Stimulated activated CD4-positive, alpha-beta T cell treated with anti-CD3 and anti-CD28 coated beads, TNF-alpha, amount 100 ng/mL, for 24 hours (primary cell): ENCODE measurements around the gene KDM4C.

Source experiments
- DNase-seq, 3 experiments: peaks; one replicate each; pipeline ENCODE4 v3.0.0-alpha.2; 2020; ENCODE audit warnings: low read depth in 3 of 3

Gene KDM4C

GRCh38 chr9:6869081-6869948 lies 111.5 kb downstream of the KDM4C start:
- DNase-seq, result no peak

- DNase-seq, result no peak
These were observed 112.4 kb downstream of the KDM4C start for GRCh38 chr9:6870149-6870548.

- DNase-seq, result no peak
These were observed 113.1 kb downstream of the KDM4C start for GRCh38 chr9:6870650-6871477.

- DNase-seq, result no peak
These were observed 116.1 kb downstream of the KDM4C start for GRCh38 chr9:6873857-6874256.

DNA sequence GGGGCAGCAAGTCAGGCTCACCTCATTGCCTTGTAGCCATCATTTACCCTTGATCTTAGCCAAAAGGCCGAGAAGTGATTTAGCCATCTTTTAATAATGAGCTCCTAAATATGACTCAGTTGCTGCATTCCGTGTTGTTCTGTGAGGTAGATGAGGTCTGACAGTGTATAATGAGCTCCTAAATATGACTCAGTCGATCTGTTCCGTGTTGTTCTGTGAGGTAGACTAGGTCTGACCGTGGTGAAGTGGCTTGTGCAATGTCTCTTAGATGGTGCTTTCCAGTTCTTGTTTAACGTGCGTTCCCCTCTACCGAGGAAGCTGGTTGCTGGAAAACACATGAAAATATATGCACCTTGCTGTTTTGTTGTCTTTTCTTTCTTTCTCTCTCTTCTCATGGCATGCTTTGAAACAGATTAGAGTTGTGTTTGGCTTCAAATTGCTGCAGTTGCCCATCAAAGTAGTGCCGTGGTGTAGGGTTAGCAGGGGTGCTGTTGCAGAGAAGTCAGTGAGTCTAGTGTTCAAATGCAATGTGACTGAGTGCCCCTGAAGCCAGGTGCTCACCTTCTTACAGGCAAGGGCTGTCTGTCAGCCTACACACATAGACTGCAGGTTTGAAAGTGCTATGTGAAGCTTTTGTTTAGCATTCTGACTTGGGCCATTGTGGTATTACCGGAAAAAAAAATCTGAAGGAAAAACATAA lies 118.6 kb downstream of the KDM4C start:
- DNase-seq, result no peak

DNA sequence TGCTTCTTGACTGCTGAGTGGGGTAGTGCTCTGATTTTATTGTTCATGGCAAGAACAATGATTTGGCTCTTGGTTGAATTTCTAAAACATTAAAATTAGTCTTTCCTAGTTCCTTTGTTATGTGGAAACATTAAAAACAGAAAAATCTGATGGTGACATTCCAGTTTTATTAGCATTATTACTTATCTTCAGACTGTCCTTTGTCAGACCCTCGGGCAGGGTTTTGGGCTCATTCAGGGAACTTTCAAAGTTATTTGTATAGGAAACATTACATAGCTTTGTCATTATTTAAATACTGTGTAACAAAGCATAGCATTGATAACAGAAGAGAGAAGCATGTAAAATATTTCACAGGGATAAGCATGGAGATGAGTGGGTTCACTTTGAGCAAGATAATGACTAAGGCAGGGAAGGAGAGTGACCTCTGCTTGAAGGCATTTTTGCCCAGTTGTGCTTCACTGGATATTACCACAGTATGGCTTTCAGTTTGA lies 119.9 kb downstream of the KDM4C start:
- DNase-seq, result no peak

- DNase-seq, result no peak
These were observed 122.9 kb downstream of the KDM4C start for GRCh38 chr9:6880626-6881025.

DNA sequence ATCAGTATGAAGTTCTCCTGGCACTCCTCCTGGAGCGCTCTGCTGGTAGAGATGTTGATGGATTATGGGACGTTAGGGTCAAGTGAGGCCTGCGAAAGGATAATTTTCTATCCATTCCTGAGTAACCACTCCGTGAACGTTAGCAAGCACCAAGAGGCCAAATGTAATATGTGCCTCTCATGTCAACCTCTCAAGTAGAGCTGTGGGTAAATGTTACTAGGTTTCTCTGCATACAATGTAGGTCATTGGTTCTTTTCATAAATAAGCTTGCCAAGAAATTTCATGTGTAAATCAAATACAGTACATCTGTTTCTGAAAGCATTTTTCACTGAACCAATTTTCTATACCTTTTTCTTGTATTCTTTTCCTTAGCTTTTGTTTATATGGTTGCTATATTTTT lies 126.3 kb downstream of the KDM4C start:
- no peak for DNase-seq

DNA sequence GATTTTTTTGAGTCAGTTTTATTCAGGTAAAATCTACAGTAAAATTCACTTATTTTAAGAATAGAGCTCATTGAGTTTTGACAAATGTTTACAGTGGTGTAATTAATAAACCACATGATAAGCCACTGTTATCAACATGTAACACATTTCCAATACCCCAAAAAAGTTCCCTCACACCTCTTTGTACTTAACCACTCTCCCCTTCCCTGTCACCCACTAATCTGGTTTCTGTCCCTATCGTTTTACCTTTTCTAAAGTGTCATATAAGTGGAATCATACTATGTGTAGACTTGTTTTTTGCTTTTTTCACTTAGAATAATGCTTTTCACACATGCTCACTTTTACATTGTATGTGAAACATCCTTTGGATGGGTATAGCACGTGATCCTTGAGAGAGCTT lies 127.2 kb downstream of the KDM4C start:
- no peak for DNase-seq

GRCh38 chr9:6887051-6887450 lies 129.3 kb downstream of the KDM4C start:
- DNase-seq, result no peak

DNA sequence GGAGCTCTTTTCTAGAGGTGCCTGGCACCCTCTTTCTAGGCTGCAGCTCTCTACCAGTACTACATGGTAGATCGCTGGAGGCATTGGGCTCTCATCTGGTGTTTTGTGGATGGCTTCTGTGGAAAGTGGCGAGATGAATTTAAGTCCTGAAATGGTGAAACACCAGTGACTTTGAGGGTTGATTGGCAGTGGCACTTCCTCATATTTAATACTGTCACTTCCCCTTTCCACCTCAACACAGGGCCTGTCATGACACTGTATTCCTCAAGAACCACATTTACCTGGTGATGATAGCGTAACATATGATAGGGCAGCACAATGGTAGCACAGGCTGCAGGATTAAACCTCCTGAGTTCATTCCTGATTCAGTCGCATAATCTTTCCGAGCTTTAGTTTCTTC lies 132.1 kb downstream of the KDM4C start:
- DNase-seq, result no peak

- no peak for DNase-seq
These were observed 135.8 kb downstream of the KDM4C start for GRCh38 chr9:6893350-6894131.

DNA sequence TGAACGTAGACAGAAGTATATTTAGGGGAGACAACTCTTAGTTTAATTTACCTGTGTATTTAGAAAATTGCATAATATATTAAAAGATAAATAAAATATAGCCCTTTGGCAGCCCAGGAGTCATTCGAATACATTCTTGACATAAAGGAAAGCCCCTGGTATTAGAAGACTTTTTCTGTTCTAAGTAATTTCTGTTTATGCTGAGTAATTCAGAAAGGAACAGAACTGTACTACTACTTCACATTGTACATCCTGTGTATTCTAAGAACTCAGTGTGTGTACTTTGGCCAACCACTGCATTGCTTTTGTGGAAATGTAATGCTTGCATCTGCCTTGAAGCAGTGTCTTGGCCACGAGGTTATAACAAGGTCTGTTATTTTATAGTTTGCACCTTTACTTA lies 136.4 kb downstream of the KDM4C start:
- no peak for DNase-seq

DNA sequence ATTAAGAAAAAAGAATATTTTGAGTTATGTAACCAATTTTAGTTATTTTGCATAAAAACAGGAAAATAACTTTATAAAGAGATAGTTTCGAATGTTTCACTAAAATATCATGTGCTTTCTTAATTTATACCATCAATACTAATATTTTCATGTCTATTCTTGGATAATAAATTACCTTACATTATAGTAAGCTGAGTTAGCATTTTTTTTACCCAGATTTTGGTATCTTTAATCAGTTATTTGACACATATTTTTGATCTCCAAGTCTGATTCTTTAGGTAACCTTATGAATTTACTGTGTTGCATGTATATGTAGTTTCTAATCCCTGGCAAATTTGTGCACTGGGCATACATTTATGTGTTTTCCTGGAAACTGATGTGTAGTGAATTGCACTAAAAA lies 138.0 kb downstream of the KDM4C start:
- DNase-seq, result no peak

- DNase-seq, result no peak
These were observed 138.8 kb downstream of the KDM4C start for GRCh38 chr9:6896562-6896961.

- DNase-seq, result no peak
These were observed 139.5 kb downstream of the KDM4C start for GRCh38 chr9:6897207-6897822.

DNA sequence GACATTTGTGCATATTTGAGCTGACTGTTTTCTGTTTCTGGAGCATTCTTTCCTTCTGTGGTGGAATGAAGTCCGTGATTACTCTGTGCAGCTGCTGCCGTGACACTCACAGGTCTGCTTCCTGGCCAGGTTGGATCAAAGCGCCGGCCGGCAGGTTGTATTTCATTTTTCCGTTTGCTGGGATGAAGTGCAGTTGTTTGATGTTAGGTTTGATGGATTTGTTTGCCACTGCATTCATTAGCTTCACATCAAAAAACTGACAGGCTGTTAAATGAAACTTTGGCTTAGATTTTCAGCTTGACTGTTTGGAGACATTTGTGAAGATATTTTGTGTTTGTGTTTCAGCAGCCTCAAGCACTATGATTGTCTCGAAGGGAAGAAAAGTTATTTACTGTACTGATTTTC lies 140.1 kb downstream of the KDM4C start:
- DNase-seq, result no peak

DNA sequence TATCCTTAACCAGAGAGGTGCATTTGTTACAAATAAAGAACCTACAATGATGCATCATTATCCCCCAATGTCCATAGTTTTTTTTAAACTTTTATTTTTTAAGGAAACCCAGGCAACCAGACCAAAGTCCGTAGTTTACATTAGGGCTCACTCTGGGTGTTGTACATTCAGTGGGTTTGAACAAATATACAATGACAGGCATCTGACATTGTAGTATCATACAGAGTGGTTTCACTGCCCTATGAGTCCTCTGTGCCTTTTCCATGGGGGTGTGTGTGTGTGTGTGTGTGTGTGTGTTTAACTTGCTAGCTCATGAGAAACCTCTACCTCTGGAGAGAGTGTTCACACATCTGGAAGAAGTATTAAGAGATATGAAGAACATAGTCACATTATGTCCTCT lies 141.5 kb downstream of the KDM4C start:
- DNase-seq, result no peak

DNA sequence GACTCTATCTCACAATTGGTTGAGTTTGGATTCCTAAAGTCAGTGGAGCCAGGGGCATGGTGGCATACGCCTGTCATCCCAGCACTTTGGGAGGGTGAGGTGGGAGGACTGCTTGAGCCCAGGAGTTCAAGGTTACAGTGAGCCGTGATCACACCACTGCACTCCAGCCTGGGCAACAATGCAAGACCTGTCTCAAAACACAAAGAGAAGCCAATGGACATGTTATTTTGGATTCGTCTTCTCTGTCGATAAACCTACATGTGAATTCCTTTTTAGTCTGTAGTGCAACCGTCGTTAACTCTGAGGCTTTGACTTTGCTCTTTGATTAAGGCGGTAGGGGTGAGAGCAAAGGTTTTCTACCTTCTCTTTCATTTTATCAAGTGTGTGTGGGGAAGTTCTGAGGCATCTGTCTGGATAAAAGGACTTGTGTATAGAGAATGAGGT lies 142.7 kb downstream of the KDM4C start:
- DNase-seq, result no peak

GRCh38 chr9:6901180-6901579 lies 143.4 kb downstream of the KDM4C start:
- DNase-seq, result no peak

DNA sequence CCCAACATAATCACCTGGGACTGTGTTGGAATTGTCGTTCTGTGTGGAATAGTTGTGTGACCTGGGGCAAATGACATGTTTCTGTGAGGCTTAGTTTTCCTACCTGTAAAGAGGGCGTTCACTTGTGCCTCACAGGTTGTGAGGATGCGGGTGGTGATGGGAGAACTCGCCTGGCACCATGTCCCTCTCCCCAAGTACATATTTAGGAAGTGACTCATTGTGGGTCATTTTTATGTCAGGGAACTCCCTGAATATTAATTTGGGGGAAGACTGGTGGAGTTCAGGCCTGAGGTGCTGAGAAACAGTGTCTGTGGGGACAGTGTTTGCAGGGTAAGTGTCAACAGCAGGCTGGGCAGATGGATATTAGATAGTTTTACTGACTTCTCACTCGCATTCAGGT lies 144.7 kb downstream of the KDM4C start:
- no peak for DNase-seq
